ENCODE data around the gene TRIM14. TPM values are rescaled to one million over a fixed set of nuclear protein-coding genes. Genes with fewer than 3 reads are reported as not detected.

The TRIM14 gene
- total RNA-seq, 2 donors from 2014 or later, result 2.1 to 4.9 TPM

- Histone ChIP-seq H3K27ac (no peak overlapping the region), H3K4me3 (no peak overlapping the region), H3K4me1 (peaks cover 5% of the 10 kb centered on the region), H3K36me3 (replicated peaks in 1 of 2; ENCODE audit: insufficient read depth in 1 of 2, low read depth in 2 of 2) (peaks cover 0 to 5% of the 10 kb centered on the region in 2 donors), H3K9me3 (no peaks in the 10 kb centered on the region), H3K27me3 (no peaks in the 10 kb centered on the region)
- TF ChIP-seq POLR2A (IDR thresholded peaks at IDR 0.05) (no peak), CTCF (IDR thresholded peaks at IDR 0.05) (no peak)
- DNase-seq (no peak), ATAC-seq (no peak)
- intact Hi-C loops (cut with DNase I), result no loop called here
- WGBS, 2 donors, result 84 to 95% methylated on average over 2 of the region's 2 CpGs
These were observed 51.8 kb downstream of the TRIM14 start for GRCh38 chr9:98067184-98067583.

DNA sequence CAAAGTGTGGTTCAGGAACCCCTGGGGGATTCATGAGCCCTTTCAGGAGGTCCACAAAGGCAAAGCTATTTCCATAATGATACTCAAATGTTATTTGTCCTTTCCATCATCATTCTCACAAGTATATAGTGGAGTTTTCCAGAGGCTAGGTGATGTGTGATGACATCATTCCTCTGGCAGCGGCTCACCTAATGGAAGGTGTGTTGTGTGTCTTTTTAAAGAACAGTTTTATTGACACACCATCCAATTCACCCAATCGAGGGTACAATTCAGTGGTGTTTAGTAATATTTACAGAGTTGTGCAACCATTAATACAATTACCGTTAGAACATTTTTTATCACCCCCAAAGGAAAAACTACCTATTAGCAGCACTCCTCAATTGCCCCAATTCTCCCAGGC, 52.8 kb downstream of the TRIM14 start:
- DNase-seq (no peak), ATAC-seq (no peak)
- Histone ChIP-seq H3K27me3 (no peaks in the 10 kb centered on the region), H3K9me3 (no peaks in the 10 kb centered on the region), H3K4me3 (no peak overlapping the region), H3K27ac (no peak overlapping the region), H3K4me1 (no peaks in the 10 kb centered on the region), H3K36me3 (replicated peaks in 1 of 2; ENCODE audit: insufficient read depth in 1 of 2, low read depth in 2 of 2) (peaks cover 0 to 7% of the 10 kb centered on the region in 2 donors)
- TF ChIP-seq POLR2A (IDR thresholded peaks at IDR 0.05), result no peak
- no peak for TF ChIP-seq CTCF (IDR thresholded peaks at IDR 0.05)
- WGBS, 2 donors, result 71 to 75% methylated on average over 3 of the region's 3 CpGs
- intact Hi-C loops (cut with DNase I), result no loop called here

DNA sequence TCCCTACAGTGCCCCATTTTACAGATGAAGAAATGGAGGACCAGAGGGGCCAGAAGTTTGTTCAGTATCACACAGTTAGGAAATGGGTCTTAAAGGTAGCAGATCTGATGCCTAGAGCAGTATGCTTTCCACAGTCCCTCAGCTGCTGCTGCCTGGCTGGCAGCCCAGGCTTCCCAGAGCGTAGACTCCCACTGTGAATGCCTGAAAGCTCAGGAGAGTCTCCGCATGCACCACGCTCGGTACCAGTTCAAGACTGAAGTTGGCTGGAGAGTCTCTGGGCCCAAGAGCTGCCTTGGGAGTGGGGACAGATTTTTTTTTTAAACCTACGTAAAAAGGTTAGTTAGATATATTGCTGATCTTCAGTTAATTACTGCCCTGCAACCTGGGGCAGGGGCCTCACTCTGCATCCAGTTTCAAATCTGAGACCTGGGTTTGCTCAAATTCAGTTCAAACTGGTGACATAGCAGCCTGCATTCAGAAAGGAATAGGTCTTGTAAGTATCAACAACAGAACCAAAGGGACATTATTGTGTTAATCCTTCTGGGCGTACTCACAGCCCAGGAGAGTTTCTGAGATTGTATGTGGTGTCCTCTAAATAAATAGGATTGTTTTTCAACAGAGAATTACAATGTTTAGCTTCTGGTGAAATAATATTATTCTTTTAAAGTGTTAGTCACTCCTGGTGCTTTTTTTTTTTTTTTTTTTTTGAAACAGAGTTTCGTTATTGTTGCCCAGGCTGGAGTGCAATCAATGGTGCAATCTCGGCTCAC, 54.2 kb downstream of the TRIM14 start:
- Histone ChIP-seq H3K27me3 (no peaks in the 10 kb centered on the region), H3K4me3 (no peak overlapping the region), H3K9me3 (no peaks in the 10 kb centered on the region), H3K27ac (no peak overlapping the region), H3K36me3 (replicated peaks in 1 of 2; ENCODE audit: insufficient read depth in 1 of 2, low read depth in 2 of 2) (peaks cover 0 to 7% of the 10 kb centered on the region in 2 donors), H3K4me1 (peaks cover 6% of the 10 kb centered on the region)
- TF ChIP-seq CTCF (IDR thresholded peaks at IDR 0.05), result no peak
- TF ChIP-seq POLR2A (IDR thresholded peaks at IDR 0.05), result no peak
- 87 to 95% methylated on average over 4 to 8 of the region's 8 CpGs for WGBS, 2 donors
- intact Hi-C loops (cut with DNase I), result loop anchor here (5.0 kb wide), 1 partner anchor 192 kb away; the partner anchor contains the start of gene TBC1D2
- no peak for DNase-seq
- ATAC-seq, result no peak

DNA sequence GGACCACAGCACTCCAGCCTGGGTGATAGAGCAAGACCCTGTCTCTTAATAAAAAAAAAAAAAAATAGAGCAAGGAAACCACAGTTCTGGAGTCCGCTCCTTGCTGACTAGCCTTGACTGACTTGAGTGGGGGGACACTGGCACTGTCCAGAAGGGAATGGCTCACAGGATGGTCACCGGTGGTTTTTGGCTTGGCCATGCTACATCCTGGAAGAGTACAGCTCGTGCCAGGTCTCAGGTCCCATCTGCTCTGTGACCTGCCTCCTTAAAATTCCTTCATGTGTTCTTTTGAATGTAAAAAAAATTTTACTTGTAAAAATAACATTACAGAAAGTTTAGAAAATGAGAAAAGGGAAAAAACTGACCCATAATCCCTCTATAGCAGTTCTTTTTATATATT, 56.9 kb downstream of the TRIM14 start:
- DNase-seq, result no peak
- intact Hi-C loops (cut with DNase I), result loop anchor here (5.0 kb wide), 1 partner anchor 195 kb away; the partner anchor contains the start of gene TBC1D2
- 82 to 89% methylated on average over 3 of the region's 3 CpGs for WGBS, 2 donors
- no peaks in the 10 kb centered on the region for H3K27me3 ChIP-seq
- H3K36me3 ChIP-seq (replicated peaks in 1 of 2; ENCODE audit: insufficient read depth in 1 of 2, low read depth in 2 of 2), result peaks cover 0 to 7% of the 10 kb centered on the region in 2 donors
- no peak overlapping the region for H3K4me3 ChIP-seq
- TF ChIP-seq POLR2A (IDR thresholded peaks at IDR 0.05) (no peak), CTCF (IDR thresholded peaks at IDR 0.05) (no peak)
- no peak overlapping the region for H3K27ac ChIP-seq
- peaks cover 26% of the 10 kb centered on the region for H3K4me1 ChIP-seq
- no peaks in the 10 kb centered on the region for H3K9me3 ChIP-seq
- no peak for ATAC-seq
